Ovary (tissue), 9 donors: ENCODE results near the gene TENT4A. TPM values are rescaled to one million over a fixed set of nuclear protein-coding genes. Genes with fewer than 3 reads are reported as not detected.

Experiments used
- DNase-seq, 5 donors: peaks; one replicate each; pipeline ENCODE4 v3.0.0-alpha.2; 2019 to 2020
- H3K27ac ChIP-seq, 2 donors: fragments of 200-600 bp; one replicate each; pipeline versions ENCODE4 v1.5.1 to v1.8.0; 2019 to 2022
- H3K27me3 ChIP-seq: fragments of 200-600 bp; one replicate; pipeline ENCODE4 v1.8.0; 2022
- H3K36me3 ChIP-seq: fragments of 200-600 bp; sonication (generic); one replicate; pipeline ENCODE4 v1.5.1; 2019
- H3K4me1 ChIP-seq: one replicate; pipeline ENCODE4 v1.8.1; 2013; ENCODE audit warnings: mild to moderate bottlenecking, moderate library complexity; ENCODE audit not compliant: insufficient read depth
- H3K4me3 ChIP-seq: fragments of 200-600 bp; sonication (generic); one replicate; pipeline ENCODE4 v1.5.1; 2017
- H3K9me3 ChIP-seq, 2 donors: fragments of 200-600 bp in 1 of 2; sonication (generic) in 1 of 2; one replicate each; pipeline versions ENCODE4 v1.5.1 to v1.8.1; 2013 to 2019; ENCODE audit warnings: mild to moderate bottlenecking in 1 of 2, moderate library complexity in 1 of 2
- EP300 ChIP-seq: sonication (generic); formaldehyde crosslinking; IDR thresholded peaks from one replicate; pipeline ENCODE4 v1.6.1; 2017; ENCODE audit warnings: antibody characterized with exemption
- POLR2A ChIP-seq: fragments of 450-650 bp; IDR thresholded peaks from one replicate; pipeline ENCODE4 v1.6.1; 2017; ENCODE audit warnings: antibody characterized with exemption, mild to moderate bottlenecking, moderate library complexity
- WGBS, 3 donors: extraction: QIAGEN DNeasy Blood & Tissue Kit in 1 of 3; methylation state at CpG; one replicate each; pipeline versions ENCODE4 v1.1.5 to v1.1.7; 2013 to 2017; 5-methylcytosine and 5-hydroxymethylcytosine counted together
- intact Hi-C, 4 donors: fragments of 100-400 bp; cut with DNase I; formaldehyde crosslinking; loops; one replicate each; pipeline versions ENCODE4 v1.11.0 to v1.15.1; 2022 to 2023
- polyA plus RNA-seq, 2 donors: library from polyadenylated mRNA; stranded (reverse); fragments of 200-250 nt in 1 of 2; fragments of 350-450 nt in 1 of 2; fragmentation: Illumina TruSeq in 1 of 2; extraction: RNeasy Lipid Tissue Mini Kit (QIAGEN cat#74804) in 1 of 2; gene quantifications; one replicate each; pipeline ENCODE4 v1.2.3, GENCODE V29; 2013 to 2014
- total RNA-seq, 7 donors: library from RNA; depleted of rRNA in 2 of 7; stranded (reverse); fragments of >200 nt in 2 of 7; fragmentation: NEBNext Ultra II Directional in 3 of 7; extraction: Animal tissue kit (Norgen Biotek cat#: 25700) in 3 of 7; gene quantifications; one replicate each; pipeline versions ENCODE4 v1.1.0 to v1.2.4, GENCODE V29; 2016 to 2023
- TF ChIP-seq, protein P1 (sequence below), 3 donors: fragments of 450-650 bp in 2 of 3; fragments of 200-600 bp in 1 of 3; IDR thresholded peaks; one replicate each; pipeline versions ENCODE4 v1.5.1 to v1.8.0; 2016 to 2022; ENCODE audit warnings: antibody characterized with exemption in 3 of 3, mild to moderate bottlenecking in 1 of 3
- donor health status: DM: no; HTN: no; CAD: no; lungs with moderate emphysema.
- donor health status: DM: no; HTN: no; CAD: no.
- donor health status: Bipolar disorder and iron deficiency.
- donor health status: DM: yes; HTN: yes; CAD: no.
- donor health status: DM: no; HTN: no; CAD: no.
- donor health status: DM: yes; HTN: yes; CAD: no.

Gene TENT4A
- total and polyA plus RNA-seq, 9 donors, result 12.4 to 29.6 (median 22.9) TPM

DNA sequence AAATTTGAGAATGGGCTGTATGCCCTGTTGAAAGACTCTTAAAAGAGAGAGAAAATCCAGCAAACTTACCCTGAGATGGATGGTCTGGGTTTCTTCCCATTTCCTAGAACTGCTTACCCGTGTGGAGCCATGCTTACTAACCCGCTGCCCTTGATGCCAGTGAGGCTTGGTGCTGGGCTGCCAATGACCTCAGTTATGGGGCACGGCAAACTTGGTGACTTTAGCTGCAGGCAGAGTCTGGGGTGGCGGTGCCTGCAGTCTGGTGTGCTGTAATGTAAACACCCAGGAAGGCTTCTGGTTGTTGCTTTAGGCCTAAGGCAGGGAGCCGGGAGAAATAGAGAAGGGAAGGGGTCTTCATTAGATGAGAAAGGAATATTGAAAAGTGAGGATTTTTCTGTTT, 7.3 kb upstream of the TENT4A start:
- H3K27ac ChIP-seq, result no peak overlapping the region
- intact Hi-C loops, result loop anchor here in 1 of 4 donors (10.0 kb wide), 1 partner anchor 71 kb away; the partner anchor contains the start of genes NSUN2 and SRD5A1
- no peak for DNase-seq
- H3K4me1 ChIP-seq, result peaks cover 6% of the 10 kb centered on the region
- H3K36me3 ChIP-seq, result no peaks in the 10 kb centered on the region
- H3K27me3 ChIP-seq, result no peaks in the 10 kb centered on the region
- no peaks in the 10 kb centered on the region for H3K9me3 ChIP-seq
- H3K4me3 ChIP-seq, result no peak overlapping the region
- 91 to 92% (median 92%) methylated on average over 5 of the region's 5 CpGs for WGBS, 3 donors
- TF ChIP-seq POLR2A, result no peak
- no peak for TF ChIP-seq EP300

DNA sequence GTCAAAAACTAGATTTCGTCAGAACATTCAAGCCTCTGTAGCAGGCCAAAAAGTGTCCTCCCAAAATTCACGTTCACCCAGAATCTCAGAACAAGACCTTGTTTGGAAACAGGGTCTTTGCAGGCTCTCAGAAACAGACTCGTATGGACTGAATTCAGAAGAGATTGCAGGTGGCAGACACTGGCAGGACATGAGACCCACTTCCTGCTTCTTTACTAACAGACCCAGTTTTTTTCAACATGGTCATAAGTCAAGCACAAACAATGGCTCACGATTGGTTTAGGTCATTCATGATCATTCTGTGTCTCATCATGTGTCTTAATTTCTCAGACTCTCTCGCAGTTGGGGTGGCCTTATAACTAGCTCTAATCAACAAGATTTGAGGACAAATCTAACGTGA, 5.4 kb upstream of the TENT4A start:
- Histone ChIP-seq H3K36me3 (no peaks in the 10 kb centered on the region), H3K4me3 (no peak overlapping the region), H3K4me1 (peaks cover 6% of the 10 kb centered on the region), H3K27ac (no peak overlapping the region), H3K9me3 (no peaks in the 10 kb centered on the region), H3K27me3 (no peaks in the 10 kb centered on the region)
- intact Hi-C loops, result loop anchor here in 1 of 4 donors (10.0 kb wide), 1 partner anchor 73 kb away; the partner anchor contains the start of genes NSUN2 and SRD5A1
- 57 to 71% (median 65%) methylated on average over 6 of the region's 6 CpGs for WGBS, 3 donors
- no peak for DNase-seq
- TF ChIP-seq, protein P1, sequence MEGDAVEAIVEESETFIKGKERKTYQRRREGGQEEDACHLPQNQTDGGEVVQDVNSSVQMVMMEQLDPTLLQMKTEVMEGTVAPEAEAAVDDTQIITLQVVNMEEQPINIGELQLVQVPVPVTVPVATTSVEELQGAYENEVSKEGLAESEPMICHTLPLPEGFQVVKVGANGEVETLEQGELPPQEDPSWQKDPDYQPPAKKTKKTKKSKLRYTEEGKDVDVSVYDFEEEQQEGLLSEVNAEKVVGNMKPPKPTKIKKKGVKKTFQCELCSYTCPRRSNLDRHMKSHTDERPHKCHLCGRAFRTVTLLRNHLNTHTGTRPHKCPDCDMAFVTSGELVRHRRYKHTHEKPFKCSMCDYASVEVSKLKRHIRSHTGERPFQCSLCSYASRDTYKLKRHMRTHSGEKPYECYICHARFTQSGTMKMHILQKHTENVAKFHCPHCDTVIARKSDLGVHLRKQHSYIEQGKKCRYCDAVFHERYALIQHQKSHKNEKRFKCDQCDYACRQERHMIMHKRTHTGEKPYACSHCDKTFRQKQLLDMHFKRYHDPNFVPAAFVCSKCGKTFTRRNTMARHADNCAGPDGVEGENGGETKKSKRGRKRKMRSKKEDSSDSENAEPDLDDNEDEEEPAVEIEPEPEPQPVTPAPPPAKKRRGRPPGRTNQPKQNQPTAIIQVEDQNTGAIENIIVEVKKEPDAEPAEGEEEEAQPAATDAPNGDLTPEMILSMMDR (IDR thresholded peaks at IDR 0.05), result no peak
- no peak for TF ChIP-seq EP300
- no peak for TF ChIP-seq POLR2A

DNA sequence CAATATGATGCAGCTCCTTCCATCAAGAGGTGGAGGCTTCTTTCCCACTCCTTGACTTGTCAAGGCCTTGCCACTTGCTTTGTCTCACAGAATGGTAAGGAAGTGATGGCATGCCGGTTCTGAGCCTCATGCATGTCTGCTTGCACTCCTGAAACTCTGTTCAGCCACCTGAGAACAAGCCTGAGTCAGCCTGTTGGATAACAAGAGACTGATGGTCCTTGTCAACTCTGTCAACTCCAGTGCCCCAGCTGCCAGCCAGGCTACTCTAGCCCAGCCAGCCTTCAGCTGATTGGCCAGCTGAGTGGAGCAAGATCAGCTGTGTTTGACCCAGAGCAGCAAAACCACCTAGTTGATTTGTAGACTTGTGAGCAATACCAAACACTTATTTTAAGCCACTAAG, 4.4 kb upstream of the TENT4A start:
- Histone ChIP-seq H3K27me3 (no peaks in the 10 kb centered on the region), H3K4me3 (no peak overlapping the region), H3K36me3 (no peaks in the 10 kb centered on the region), H3K9me3 (no peaks in the 10 kb centered on the region), H3K4me1 (peaks cover 6% of the 10 kb centered on the region), H3K27ac (no peak overlapping the region)
- WGBS, 3 donors, result 73 to 82% (median 76%) methylated on average over 1 of the region's 1 CpG
- no peak for DNase-seq
- intact Hi-C loops, result loop anchor here in 1 of 4 donors (10.0 kb wide), 1 partner anchor 74 kb away; the partner anchor contains the start of genes NSUN2 and SRD5A1
- no peak for TF ChIP-seq POLR2A
- TF ChIP-seq, protein P1 (IDR thresholded peaks at IDR 0.05), result no peak
- no peak for TF ChIP-seq EP300

DNA sequence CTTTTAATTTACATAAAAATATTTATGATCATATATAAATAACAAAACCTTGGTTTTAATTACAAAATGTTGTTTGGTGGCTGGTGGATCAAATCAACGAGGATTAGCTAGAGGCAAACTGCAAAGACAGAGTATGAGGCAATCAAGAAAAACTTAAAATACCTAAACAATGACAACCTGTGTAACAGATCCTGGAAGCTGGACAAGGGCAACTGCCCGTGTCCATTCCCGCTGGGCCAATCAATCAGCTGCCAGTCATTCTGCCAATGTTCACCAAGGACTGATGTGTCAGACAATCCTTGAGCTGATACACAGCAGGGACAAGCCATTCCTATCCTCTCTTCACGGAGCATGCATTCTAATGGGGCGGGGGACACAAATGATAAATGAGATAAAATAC, 3.2 kb upstream of the TENT4A start:
- Histone ChIP-seq H3K27ac (no peak overlapping the region), H3K36me3 (no peaks in the 10 kb centered on the region), H3K27me3 (no peaks in the 10 kb centered on the region), H3K9me3 (no peaks in the 10 kb centered on the region), H3K4me1 (peaks cover under 1% of the 10 kb centered on the region), H3K4me3 (no peak overlapping the region)
- WGBS, 3 donors, result 82 to 86% (median 84%) methylated on average over 5 of the region's 5 CpGs
- intact Hi-C loops, result loop anchor here in 2 of 4 donors (5.0 to 10.0 kb wide), 2 partner anchors 78 to 335 kb away; partner anchors contain the start of genes MED10 (in 1 of the 2), NSUN2 (in 1 of the 2) and SRD5A1 (in 1 of the 2)
- TF ChIP-seq, protein P1 (IDR thresholded peaks at IDR 0.05), result no peak
- no peak for TF ChIP-seq EP300
- TF ChIP-seq POLR2A, result no peak
- DNase-seq, result no peak

DNA sequence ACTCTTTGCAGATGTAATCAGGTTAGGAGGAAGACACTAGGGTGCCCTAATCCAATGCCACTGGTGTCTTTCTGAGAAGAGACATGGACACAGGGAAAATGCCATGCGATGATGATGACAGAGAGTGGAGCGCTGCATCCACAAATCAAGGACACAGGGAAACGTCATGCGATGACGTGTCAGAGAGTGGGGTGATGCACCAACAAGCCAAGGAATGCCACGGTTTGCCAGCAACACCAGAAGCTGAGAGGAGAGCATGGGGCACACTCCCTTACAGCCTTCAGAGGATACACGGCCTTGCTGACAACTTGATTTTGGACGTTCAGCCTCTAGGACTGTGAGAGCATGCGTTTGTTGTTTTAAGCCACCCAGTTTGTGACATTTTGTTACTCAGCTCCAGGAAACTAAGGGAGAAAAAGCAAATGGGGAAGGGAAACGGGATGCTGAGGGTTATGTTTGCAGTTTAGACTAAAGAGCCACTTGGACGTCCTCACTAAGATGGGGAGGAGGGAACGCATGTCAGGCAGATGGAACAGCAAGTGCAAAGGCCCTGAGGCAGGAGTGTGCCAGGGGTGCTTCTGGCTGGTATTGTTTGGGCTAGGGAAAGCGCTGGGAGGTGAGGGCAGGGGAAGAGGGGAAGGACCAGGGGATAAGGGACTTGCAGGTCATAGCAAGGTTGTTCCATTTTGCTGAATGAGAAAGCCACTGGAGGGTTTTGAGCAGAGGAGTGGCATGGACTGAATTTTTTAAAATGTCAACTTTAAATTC, 2.5 kb upstream of the TENT4A start:
- intact Hi-C loops, result loop anchor here in 2 of 4 donors (5.0 to 10.0 kb wide), 2 partner anchors 78 to 336 kb away; partner anchors contain the start of genes MED10 (in 1 of the 2), NSUN2 (in 1 of the 2) and SRD5A1 (in 1 of the 2)
- 75 to 80% (median 79%) methylated on average over 13 of the region's 13 CpGs for WGBS, 3 donors

More for the DNA sequence above, 2.5 kb upstream of the TENT4A start:
- no peak for TF ChIP-seq POLR2A
- TF ChIP-seq, protein P1 (IDR thresholded peaks at IDR 0.05), result no peak
- no peak for TF ChIP-seq EP300
- no peaks in the 10 kb centered on the region for H3K36me3 ChIP-seq
- peaks cover 2% of the 10 kb centered on the region for H3K4me1 ChIP-seq
- H3K4me3 ChIP-seq, result no peak overlapping the region
- DNase-seq, result peak in 1 of 5 donors; percentile 11
- H3K27ac ChIP-seq, result no peak overlapping the region
- no peaks in the 10 kb centered on the region for H3K9me3 ChIP-seq
- no peaks in the 10 kb centered on the region for H3K27me3 ChIP-seq
